ENCODE results near the gene CAMK2N1. TPM values are rescaled to one million over a fixed set of nuclear protein-coding genes. Genes with fewer than 3 reads are reported as not detected.
A peak's percentile ranks its signal among the peaks of the same experiment; 100 is the strongest.

Gene CAMK2N1
- total and polyA plus RNA-seq, 12 donors = 0.89 to 68.7 (median 32.6) TPM

DNA sequence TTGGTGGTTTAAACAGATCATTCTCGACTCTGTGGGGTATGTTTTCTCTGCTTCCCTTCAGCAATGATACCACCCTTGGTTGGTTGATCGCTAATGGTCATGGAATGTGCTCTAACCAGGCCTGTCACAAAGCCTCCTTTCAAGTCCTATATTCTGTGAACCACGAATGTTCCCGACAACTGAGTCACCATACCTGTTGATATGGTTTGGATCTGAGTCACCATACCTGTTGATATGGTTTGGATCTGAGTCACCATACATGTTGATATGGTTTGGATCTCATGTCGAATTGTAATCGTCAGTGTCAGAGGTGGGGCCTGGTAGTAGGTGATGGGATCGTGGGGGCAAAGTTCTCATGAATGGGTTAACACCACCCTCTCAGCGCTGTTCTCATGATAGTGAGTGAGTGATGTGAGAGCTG lies 10.2 kb upstream of the CAMK2N1 start:
- 84 to 89% (median 85%) methylated on average over 7 to 8 of the region's 8 CpGs for WGBS, 4 donors
- H3K27ac ChIP-seq = no peak overlapping the region
- H3K4me1 ChIP-seq (replicated peaks in 1 of 2) = peaks cover 0 to 12% of the 10 kb centered on the region in 2 donors
- no peaks in the 10 kb centered on the region for H3K27me3 ChIP-seq
- H3K9me3 ChIP-seq (replicated peaks in 1 of 3) = no peaks in the 10 kb centered on the region
- peaks cover 0 to 30% of the 10 kb centered on the region in 2 donors for H3K36me3 ChIP-seq (replicated peaks in 1 of 2)
- intact Hi-C loops (cut with DNase I) = loop anchor here (5.0 to 10.0 kb wide), 2 partner anchors 134 to 581 kb away; no protein-coding TSS in a partner anchor
- no peak for TF ChIP-seq POLR2A (IDR thresholded peaks at IDR 0.05)
- TF ChIP-seq, protein P1, sequence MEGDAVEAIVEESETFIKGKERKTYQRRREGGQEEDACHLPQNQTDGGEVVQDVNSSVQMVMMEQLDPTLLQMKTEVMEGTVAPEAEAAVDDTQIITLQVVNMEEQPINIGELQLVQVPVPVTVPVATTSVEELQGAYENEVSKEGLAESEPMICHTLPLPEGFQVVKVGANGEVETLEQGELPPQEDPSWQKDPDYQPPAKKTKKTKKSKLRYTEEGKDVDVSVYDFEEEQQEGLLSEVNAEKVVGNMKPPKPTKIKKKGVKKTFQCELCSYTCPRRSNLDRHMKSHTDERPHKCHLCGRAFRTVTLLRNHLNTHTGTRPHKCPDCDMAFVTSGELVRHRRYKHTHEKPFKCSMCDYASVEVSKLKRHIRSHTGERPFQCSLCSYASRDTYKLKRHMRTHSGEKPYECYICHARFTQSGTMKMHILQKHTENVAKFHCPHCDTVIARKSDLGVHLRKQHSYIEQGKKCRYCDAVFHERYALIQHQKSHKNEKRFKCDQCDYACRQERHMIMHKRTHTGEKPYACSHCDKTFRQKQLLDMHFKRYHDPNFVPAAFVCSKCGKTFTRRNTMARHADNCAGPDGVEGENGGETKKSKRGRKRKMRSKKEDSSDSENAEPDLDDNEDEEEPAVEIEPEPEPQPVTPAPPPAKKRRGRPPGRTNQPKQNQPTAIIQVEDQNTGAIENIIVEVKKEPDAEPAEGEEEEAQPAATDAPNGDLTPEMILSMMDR (IDR thresholded peaks at IDR 0.05) = no peak
- H3K4me3 ChIP-seq = no peak overlapping the region
- peak in 1 of 7 donors; percentile 5 for DNase-seq

DNA sequence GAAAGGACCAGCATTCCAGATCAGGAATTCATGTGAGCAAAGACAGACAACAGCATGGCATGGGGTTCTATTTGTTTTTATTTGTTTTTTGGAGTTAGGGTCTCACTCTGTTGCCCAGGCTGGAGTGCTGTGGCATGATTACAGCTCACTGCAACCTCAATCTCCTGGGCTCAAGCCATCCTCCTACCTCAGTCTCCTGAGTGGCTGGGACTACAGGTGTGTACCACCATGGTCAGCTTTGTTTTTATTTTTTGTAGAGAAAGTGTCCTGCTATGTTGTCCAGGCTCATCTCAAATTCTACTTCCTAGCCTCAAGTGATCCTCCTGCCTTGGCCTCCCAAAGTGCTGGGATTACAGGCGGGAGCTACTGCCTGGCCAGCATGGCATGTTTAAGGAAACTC lies 9.7 kb upstream of the CAMK2N1 start:
- H3K27me3 ChIP-seq = no peaks in the 10 kb centered on the region
- intact Hi-C loops (cut with DNase I) = loop anchor here (5.0 to 10.0 kb wide), 2 partner anchors 133 to 581 kb away; no protein-coding TSS in a partner anchor
- no peak overlapping the region for H3K4me3 ChIP-seq
- H3K27ac ChIP-seq = no peak overlapping the region
- no peak for TF ChIP-seq POLR2A (IDR thresholded peaks at IDR 0.05)
- TF ChIP-seq, protein P1 (IDR thresholded peaks at IDR 0.05) = no peak
- WGBS, 4 donors = 75 to 100% (median 96%) methylated on average over 1 of the region's 1 CpG
- peaks cover 0 to 24% of the 10 kb centered on the region in 2 donors for H3K36me3 ChIP-seq (replicated peaks in 1 of 2)
- peak in 1 of 7 donors; percentile 7 for DNase-seq
- H3K4me1 ChIP-seq (replicated peaks in 1 of 2) = peaks cover 0 to 12% of the 10 kb centered on the region in 2 donors
- H3K9me3 ChIP-seq (replicated peaks in 1 of 3) = no peaks in the 10 kb centered on the region

DNA sequence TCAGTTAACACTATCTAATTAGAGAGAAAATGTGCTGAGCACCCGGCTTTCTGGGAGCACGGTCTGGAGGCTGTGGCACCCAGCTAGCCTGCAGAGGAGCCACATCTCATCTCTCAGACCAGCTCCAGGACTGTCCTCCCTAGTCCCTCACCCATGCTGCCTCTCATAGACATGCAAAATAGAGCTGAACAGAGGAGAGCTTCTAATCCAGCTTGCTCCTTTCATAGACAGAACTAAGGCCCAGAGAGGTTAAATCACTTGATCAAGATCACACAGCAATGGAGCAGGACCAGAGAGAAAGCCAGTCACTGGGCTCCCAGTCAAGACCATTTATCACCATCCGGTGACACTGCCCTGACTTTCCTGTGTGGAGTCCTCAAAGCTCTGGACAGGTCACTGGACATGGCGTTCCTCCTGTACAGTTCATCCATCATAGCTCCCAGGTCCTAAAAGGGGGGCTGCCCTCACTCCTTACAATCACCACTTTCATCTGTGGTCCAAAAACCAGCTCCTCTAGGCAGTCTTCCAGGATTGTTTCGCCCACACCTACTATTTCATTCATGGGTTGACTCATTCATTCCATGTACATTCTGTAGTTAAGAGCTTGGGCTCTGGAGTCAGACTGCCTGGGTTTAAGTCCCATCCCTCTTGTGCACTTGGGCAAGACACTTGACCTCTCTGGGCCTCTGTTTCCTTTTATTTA lies 8.8 kb upstream of the CAMK2N1 start:
- peak in 1 of 7 donors; percentile 30 for DNase-seq
- no peaks in the 10 kb centered on the region for H3K27me3 ChIP-seq
- H3K9me3 ChIP-seq (replicated peaks in 1 of 3) = no peaks in the 10 kb centered on the region
- 28 to 45% (median 33%) methylated on average over 5 of the region's 5 CpGs for WGBS, 4 donors
- peaks cover 0 to 12% of the 10 kb centered on the region in 2 donors for H3K4me1 ChIP-seq (replicated peaks in 1 of 2)
- peaks cover 0 to 15% of the 10 kb centered on the region in 2 donors for H3K36me3 ChIP-seq (replicated peaks in 1 of 2)
- TF ChIP-seq POLR2A (IDR thresholded peaks at IDR 0.05) = no peak
- TF ChIP-seq, protein P1 (IDR thresholded peaks at IDR 0.05) = no peak
- H3K27ac ChIP-seq = no peak overlapping the region
- intact Hi-C loops (cut with DNase I) = loop anchor here (5.0 to 10.0 kb wide), 7 partner anchors 57 to 580 kb away; no protein-coding TSS in a partner anchor
- H3K4me3 ChIP-seq = no peak overlapping the region

DNA sequence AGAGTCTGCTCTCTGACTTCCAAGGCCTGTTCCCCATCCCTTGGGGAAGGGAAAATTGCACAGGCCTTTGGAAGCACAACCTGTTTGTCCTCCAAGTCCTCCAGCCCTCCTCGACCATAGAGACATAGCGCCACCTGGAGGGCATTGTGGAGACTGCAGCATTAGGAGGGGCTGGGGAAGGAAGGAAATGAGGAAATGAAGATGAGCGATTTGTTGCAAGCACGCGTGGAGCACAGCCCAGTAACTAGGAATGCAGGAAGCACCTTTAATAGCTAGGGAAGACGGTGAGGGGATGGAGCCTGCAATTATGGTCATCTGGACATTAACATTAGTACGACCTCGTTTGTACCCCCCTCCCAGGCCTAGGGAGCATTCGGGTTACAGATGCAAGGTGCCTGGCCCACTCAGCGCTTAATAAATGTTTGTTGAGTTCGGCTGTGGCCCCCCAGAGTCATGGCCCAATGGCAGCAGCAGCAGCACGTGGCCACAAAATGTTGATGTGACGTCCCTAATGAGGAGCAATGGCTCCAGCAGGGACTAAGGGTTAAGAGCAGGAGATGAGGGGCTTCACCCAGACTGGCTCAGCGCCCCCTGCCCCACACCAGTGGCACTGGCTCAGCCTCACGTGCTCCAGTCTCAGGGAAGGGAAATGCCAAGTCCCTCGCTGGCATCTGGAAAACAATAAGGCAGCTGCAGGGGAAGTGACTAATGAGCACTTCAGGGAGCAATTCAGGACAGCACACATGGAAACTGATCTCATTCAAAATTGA lies 8.0 kb upstream of the CAMK2N1 start:
- Histone ChIP-seq H3K27me3 (no peaks in the 10 kb centered on the region), H3K4me3 (no peak overlapping the region), H3K9me3 (replicated peaks in 1 of 3) (no peaks in the 10 kb centered on the region), H3K36me3 (replicated peaks in 1 of 2) (peaks cover 0 to 8% of the 10 kb centered on the region in 2 donors), H3K4me1 (replicated peaks in 1 of 2) (peaks cover 0 to 12% of the 10 kb centered on the region in 2 donors), H3K27ac (peak overlapping the region in 1 of 5 donors; percentile 31)
- DNase-seq = peak; percentile 75 to 95 (median 84)
- TF ChIP-seq, protein P1 (IDR thresholded peaks at IDR 0.05) = peak; percentile 96 to 99 (median 99)
- no peak for TF ChIP-seq POLR2A (IDR thresholded peaks at IDR 0.05)
- WGBS, 4 donors = 3 to 7% (median 6%) methylated on average over 12 to 16 of the region's 16 CpGs
- intact Hi-C loops (cut with DNase I) = loop anchor here (5.0 to 10.0 kb wide), 6 partner anchors 57 to 579 kb away; no protein-coding TSS in a partner anchor

All from adrenal gland (tissue), 12 donors.